PFSK-1 (cell line): ENCODE measurements around the gene DNPEP.

Source experiments
- FOXP2 ChIP-seq: optimal IDR thresholded peaks from 2 replicates; pipeline ENCODE3; 2011; ENCODE audit warnings: borderline replicate concordance, control low read depth, inconsistent platforms; ENCODE audit not compliant: insufficient read depth; ENCODE audit errors: extremely low read length, extremely low read depth
- POLR2AphosphoS5 ChIP-seq: IDR thresholded peaks from 2 replicates; pipeline ENCODE4 v1.6.1; 2012; ENCODE audit warnings: low read depth, mild to moderate bottlenecking, control low read depth, low read length, moderate library complexity
- SIN3A ChIP-seq: IDR thresholded peaks from 2 replicates; pipeline ENCODE4 v1.6.1; 2012; ENCODE audit warnings: mild to moderate bottlenecking, low read length, moderate library complexity, borderline replicate concordance; ENCODE audit not compliant: insufficient read depth
- TAF1 ChIP-seq: IDR thresholded peaks from 2 replicates; pipeline ENCODE4 v1.6.1; 2012; ENCODE audit warnings: low read length, control low read depth, borderline replicate concordance; ENCODE audit not compliant: insufficient read depth
- TF ChIP-seq, protein P1 (sequence below), 2 experiments: IDR thresholded peaks; 2 replicates each; pipeline versions ENCODE4 v1.6.1 to v1.8.0; 2011 to 2012; ENCODE audit warnings: low read depth in 2 of 2, low read length in 2 of 2, control low read depth in 1 of 2, inconsistent platforms in 1 of 2, mild to moderate bottlenecking in 1 of 2, moderate library complexity in 1 of 2; ENCODE audit not compliant: insufficient read depth in 1 of 2

DNA sequence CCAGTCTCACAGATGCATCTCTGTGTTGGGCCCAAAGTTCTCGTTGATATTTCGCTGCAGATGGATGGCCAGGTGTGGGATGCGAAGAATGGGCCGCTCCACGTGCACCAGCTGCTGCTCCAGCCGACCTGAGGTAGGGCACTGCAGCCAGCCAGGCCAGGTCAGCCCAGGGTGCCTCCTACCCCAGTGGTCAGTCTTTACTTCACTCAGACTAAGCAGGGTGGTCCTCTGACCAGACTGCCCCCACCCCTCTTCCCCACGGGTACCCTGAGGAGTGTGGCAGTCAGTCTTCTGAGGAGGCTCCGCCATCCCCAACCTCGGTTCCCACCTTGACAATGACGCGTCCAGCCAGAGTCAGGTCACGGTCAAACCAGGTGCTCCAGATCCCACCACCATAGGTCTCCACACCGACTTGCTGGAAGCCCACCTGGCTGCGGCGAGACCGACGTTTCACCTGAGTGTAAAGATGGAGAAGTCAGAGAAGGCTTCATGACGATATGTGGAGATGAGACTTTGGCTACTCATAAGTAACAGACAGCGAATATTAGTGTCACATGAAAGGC lies 1.7 kb downstream of the DNPEP start:
- TF ChIP-seq POLR2AphosphoS5 (no peak), FOXP2 (no peak), SIN3A (no peak), TAF1 (no peak)
- TF ChIP-seq, protein P1, sequence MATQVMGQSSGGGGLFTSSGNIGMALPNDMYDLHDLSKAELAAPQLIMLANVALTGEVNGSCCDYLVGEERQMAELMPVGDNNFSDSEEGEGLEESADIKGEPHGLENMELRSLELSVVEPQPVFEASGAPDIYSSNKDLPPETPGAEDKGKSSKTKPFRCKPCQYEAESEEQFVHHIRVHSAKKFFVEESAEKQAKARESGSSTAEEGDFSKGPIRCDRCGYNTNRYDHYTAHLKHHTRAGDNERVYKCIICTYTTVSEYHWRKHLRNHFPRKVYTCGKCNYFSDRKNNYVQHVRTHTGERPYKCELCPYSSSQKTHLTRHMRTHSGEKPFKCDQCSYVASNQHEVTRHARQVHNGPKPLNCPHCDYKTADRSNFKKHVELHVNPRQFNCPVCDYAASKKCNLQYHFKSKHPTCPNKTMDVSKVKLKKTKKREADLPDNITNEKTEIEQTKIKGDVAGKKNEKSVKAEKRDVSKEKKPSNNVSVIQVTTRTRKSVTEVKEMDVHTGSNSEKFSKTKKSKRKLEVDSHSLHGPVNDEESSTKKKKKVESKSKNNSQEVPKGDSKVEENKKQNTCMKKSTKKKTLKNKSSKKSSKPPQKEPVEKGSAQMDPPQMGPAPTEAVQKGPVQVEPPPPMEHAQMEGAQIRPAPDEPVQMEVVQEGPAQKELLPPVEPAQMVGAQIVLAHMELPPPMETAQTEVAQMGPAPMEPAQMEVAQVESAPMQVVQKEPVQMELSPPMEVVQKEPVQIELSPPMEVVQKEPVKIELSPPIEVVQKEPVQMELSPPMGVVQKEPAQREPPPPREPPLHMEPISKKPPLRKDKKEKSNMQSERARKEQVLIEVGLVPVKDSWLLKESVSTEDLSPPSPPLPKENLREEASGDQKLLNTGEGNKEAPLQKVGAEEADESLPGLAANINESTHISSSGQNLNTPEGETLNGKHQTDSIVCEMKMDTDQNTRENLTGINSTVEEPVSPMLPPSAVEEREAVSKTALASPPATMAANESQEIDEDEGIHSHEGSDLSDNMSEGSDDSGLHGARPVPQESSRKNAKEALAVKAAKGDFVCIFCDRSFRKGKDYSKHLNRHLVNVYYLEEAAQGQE (IDR thresholded peaks at IDR 0.05; ENCODE audit: insufficient read depth in 1 of 2, low read depth in 2 of 2, low read length in 2 of 2) = no peak
